Cardiac muscle cell (in vitro differentiated cells and primary cell): ENCODE results near the gene CLEC4D. TPM values are rescaled to one million over a fixed set of nuclear protein-coding genes. Genes with fewer than 3 reads are reported as not detected.

Experiments
- DNase-seq, 2 donors: peaks; one replicate each; pipeline versions ENCODE4 v3.0.0 to v3.0.0-alpha.2; 2010 to 2017; ENCODE audit warnings: low read depth in 1 of 2, low spot score in 1 of 2
- H3K27ac ChIP-seq: fragments of 200-600 bp; sonication (generic); 2 replicates; pipeline ENCODE4 v1.5.1; 2016
- H3K27me3 ChIP-seq: fragments of 200-600 bp; sonication (generic); 2 replicates; pipeline ENCODE4 v1.6.0; 2016; ENCODE audit warnings: control low read depth
- H3K36me3 ChIP-seq: fragments of 200-600 bp; sonication (generic); 2 replicates; pipeline ENCODE4 v1.5.1; 2016; ENCODE audit warnings: control low read depth
- H3K4me1 ChIP-seq: fragments of 200-600 bp; sonication (generic); 2 replicates; pipeline ENCODE4 v1.8.1; 2017; ENCODE audit warnings: low read depth, mild to moderate bottlenecking, mixed run types
- H3K4me3 ChIP-seq: fragments of 200-600 bp; sonication (generic); 2 replicates; pipeline ENCODE4 v1.5.1; 2016; ENCODE audit warnings: mild to moderate bottlenecking
- H3K9me3 ChIP-seq: fragments of 200-600 bp; sonication (generic); 2 replicates; pipeline ENCODE4 v1.5.1; 2017; ENCODE audit warnings: low read depth, mild to moderate bottlenecking, control low read depth
- CTCF ChIP-seq: IDR thresholded peaks from 2 replicates; pipeline ENCODE4 v1.5.1; 2012; ENCODE audit warnings: low read depth, mild to moderate bottlenecking, low read length
- polyA plus RNA-seq: library from polyadenylated mRNA; unstranded; fragments of >200 nt; fragmentation: Nextera tagmentation; extraction: Ambion mirVana; gene quantifications from 2 replicates; pipeline ENCODE4 v1.2.1, GENCODE V29; 2016
- total RNA-seq: library from RNA; depleted of rRNA; stranded (reverse); fragments of >200 nt; gene quantifications from 2 replicates; pipeline ENCODE4 v1.2.3, GENCODE V29; 2016

Gene CLEC4D
- total RNA-seq: 0.45 and 0.56 TPM in 2 replicates
- polyA plus RNA-seq: not detected in 2 replicates

- H3K4me3 ChIP-seq: no peak within 1 kb of the TSS
- no peak within 1 kb of the TSS for H3K27ac ChIP-seq
- H3K36me3 ChIP-seq: no peaks in the 10 kb centered on the region
- no peak for TF ChIP-seq CTCF
- H3K27me3 ChIP-seq: no peaks in the 10 kb centered on the region
- H3K9me3 ChIP-seq: no peaks in the 10 kb centered on the region
- peaks cover 2% of the 10 kb centered on the region for H3K4me1 ChIP-seq
- no peak for DNase-seq
Observed at GRCh38 chr12:8513256-8513655, at the start of gene CLEC4D. CLEC4D (plus strand) TSS chr12:8513503; CDS start chr12:8513733, 230 bp downstream.

GRCh38 chr12:8465301-8465996 is 47.9 kb upstream of the CLEC4D start:
- Histone ChIP-seq H3K27ac (no peak overlapping the region), H3K4me1 (no peaks in the 10 kb centered on the region), H3K27me3 (no peaks in the 10 kb centered on the region), H3K36me3 (no peaks in the 10 kb centered on the region), H3K4me3 (no peak overlapping the region), H3K9me3 (no peaks in the 10 kb centered on the region)
- no peak for TF ChIP-seq CTCF
- no peak for DNase-seq

- Histone ChIP-seq H3K36me3 (no peaks in the 10 kb centered on the region), H3K4me3 (no peak overlapping the region), H3K27me3 (no peaks in the 10 kb centered on the region), H3K9me3 (no peaks in the 10 kb centered on the region), H3K4me1 (no peaks in the 10 kb centered on the region), H3K27ac (no peak overlapping the region)
- TF ChIP-seq CTCF: no peak
- no peak for DNase-seq
Observed at GRCh38 chr12:8466241-8466640, 47.1 kb upstream of the CLEC4D start.

GRCh38 chr12:8471090-8471489 is 42.2 kb upstream of the CLEC4D start:
- H3K27me3 ChIP-seq: no peaks in the 10 kb centered on the region
- H3K36me3 ChIP-seq: no peaks in the 10 kb centered on the region
- H3K4me3 ChIP-seq: no peak overlapping the region
- H3K9me3 ChIP-seq: no peaks in the 10 kb centered on the region
- no peak overlapping the region for H3K27ac ChIP-seq
- peaks cover 4% of the 10 kb centered on the region for H3K4me1 ChIP-seq
- no peak for TF ChIP-seq CTCF
- no peak for DNase-seq

GRCh38 chr12:8475508-8476203 is 37.6 kb upstream of the CLEC4D start:
- no peak for DNase-seq
- Histone ChIP-seq H3K9me3 (no peaks in the 10 kb centered on the region), H3K4me1 (peaks cover 4% of the 10 kb centered on the region), H3K4me3 (no peak overlapping the region), H3K36me3 (no peaks in the 10 kb centered on the region), H3K27me3 (no peaks in the 10 kb centered on the region), H3K27ac (no peak overlapping the region)
- no peak for TF ChIP-seq CTCF
